Measurements from ENCODE around the gene OTOS.

Gene OTOS

GRCh38 chr2:240129311-240129710 lies 11.1 kb downstream of the OTOS start:
- H3K9ac ChIP-seq (ENCODE audit: low read length), result no peak overlapping the region
- H3K27ac ChIP-seq (ENCODE audit: low read depth, low read length), result no peak overlapping the region
- no peak overlapping the region for H3K4me3 ChIP-seq (ENCODE audit: low read length)
- H3K27me3 ChIP-seq (ENCODE audit: control insufficient read depth, insufficient read depth, low read length), result no peaks in the 10 kb centered on the region
- H3K4me1 ChIP-seq (ENCODE audit: control insufficient read depth, insufficient read depth, low read length), result no peaks in the 10 kb centered on the region
- peaks cover 33% of the 10 kb centered on the region for H3K36me3 ChIP-seq (ENCODE audit: control insufficient read depth, insufficient read depth, low read length)

DNA sequence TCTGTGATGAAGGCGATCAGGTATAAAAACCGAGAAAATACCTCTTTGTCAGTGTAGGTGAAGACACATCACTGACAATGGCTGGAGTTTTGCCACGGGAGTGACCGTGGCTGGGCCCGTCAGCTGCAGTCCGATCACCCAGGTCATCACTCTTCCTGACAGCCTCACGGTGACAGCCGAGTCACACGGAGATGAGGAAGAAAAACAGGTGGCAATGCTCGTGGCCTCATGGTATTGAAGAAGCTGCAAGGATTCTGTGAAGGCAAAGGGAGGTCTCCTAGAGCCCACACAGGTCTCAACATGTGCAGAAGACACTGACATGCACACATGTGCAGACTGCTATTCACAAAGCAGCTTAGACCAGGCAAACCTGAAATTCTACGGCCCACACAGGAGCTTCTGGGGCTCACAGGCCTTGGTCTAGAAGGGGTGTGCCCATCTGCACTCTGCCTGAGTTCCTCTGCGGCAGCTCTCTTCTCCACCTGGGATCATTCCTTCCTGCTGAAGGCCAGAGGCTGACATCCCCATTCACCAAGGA lies 11.8 kb downstream of the OTOS start:
- no peak overlapping the region for H3K27ac ChIP-seq (ENCODE audit: low read depth, low read length)
- peaks cover 33% of the 10 kb centered on the region for H3K36me3 ChIP-seq (ENCODE audit: control insufficient read depth, insufficient read depth, low read length)
- no peak overlapping the region for H3K4me3 ChIP-seq (ENCODE audit: low read length)
- H3K27me3 ChIP-seq (ENCODE audit: control insufficient read depth, insufficient read depth, low read length), result no peaks in the 10 kb centered on the region
- no peaks in the 10 kb centered on the region for H3K4me1 ChIP-seq (ENCODE audit: control insufficient read depth, insufficient read depth, low read length)
- no peak overlapping the region for H3K9ac ChIP-seq (ENCODE audit: low read length)

GRCh38 chr2:240127911-240128607 lies 12.4 kb downstream of the OTOS start:
- Histone ChIP-seq H3K36me3 (ENCODE audit: control insufficient read depth, insufficient read depth, low read length) (peaks cover 33% of the 10 kb centered on the region), H3K4me3 (ENCODE audit: low read length) (no peak overlapping the region), H3K27ac (ENCODE audit: low read depth, low read length) (no peak overlapping the region), H3K4me1 (ENCODE audit: control insufficient read depth, insufficient read depth, low read length) (no peaks in the 10 kb centered on the region), H3K27me3 (ENCODE audit: control insufficient read depth, insufficient read depth, low read length) (no peaks in the 10 kb centered on the region), H3K9ac (ENCODE audit: low read length) (no peak overlapping the region)

DNA sequence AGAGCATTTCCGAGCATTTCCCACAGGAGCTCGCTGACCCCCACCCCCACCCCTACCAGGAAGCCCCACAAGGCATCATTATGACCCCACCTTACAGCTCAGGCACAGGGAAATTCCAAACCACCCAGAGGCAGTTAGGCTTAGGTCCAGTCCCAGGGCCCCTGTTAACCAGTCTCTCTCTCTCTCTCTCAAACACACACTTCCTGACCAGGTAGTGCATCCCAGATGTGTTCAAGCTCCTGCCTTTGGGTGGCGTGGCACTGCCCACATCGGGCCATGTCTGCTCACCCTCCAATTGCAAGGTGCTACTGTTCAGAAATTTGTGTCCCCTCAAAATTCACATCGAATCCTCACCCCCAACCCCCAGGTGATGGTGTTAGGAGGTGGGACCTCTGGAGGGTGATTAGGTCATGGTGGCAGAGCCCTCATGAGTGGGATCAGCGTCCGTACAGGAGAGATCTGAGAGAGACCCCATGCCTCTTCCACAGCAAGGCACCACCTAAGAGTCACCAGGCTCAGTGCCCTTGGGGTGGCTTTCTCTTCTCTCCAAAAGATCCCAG lies 13.2 kb downstream of the OTOS start:
- Histone ChIP-seq H3K4me1 (ENCODE audit: control insufficient read depth, insufficient read depth, low read length) (no peaks in the 10 kb centered on the region), H3K9ac (ENCODE audit: low read length) (no peak overlapping the region), H3K27ac (ENCODE audit: low read depth, low read length) (no peak overlapping the region), H3K4me3 (ENCODE audit: low read length) (no peak overlapping the region), H3K27me3 (ENCODE audit: control insufficient read depth, insufficient read depth, low read length) (no peaks in the 10 kb centered on the region), H3K36me3 (ENCODE audit: control insufficient read depth, insufficient read depth, low read length) (peaks cover 33% of the 10 kb centered on the region)

- no peak overlapping the region for H3K27ac ChIP-seq (ENCODE audit: low read depth, low read length)
- no peak overlapping the region for H3K4me3 ChIP-seq (ENCODE audit: low read length)
- no peaks in the 10 kb centered on the region for H3K27me3 ChIP-seq (ENCODE audit: control insufficient read depth, insufficient read depth, low read length)
- H3K9ac ChIP-seq (ENCODE audit: low read length), result no peak overlapping the region
- peaks cover 28% of the 10 kb centered on the region for H3K36me3 ChIP-seq (ENCODE audit: control insufficient read depth, insufficient read depth, low read length)
- H3K4me1 ChIP-seq (ENCODE audit: control insufficient read depth, insufficient read depth, low read length), result no peaks in the 10 kb centered on the region
These were observed 13.7 kb downstream of the OTOS start for GRCh38 chr2:240126731-240127130.

DNA sequence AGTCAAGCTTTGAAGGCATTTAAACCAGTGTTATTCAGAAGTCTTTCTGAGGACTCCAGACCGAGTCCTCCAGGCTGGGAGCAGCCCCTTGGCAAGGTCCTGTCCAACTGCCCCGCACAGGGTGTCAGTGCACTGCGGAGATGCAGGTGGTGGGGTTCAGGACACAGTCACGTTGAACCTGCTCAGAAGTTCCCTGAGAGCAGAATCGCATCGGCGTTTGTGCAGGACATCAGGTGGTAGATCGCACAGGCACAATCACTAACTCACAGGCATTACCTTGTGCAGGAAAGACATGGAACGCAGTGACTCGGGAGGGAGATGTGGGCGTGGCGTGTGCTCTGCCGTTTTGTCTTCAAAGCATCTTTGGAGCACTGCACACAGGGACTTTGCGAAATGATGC lies 14.7 kb downstream of the OTOS start:
- Histone ChIP-seq H3K9ac (ENCODE audit: low read length) (no peak overlapping the region), H3K36me3 (ENCODE audit: control insufficient read depth, insufficient read depth, low read length) (peaks cover 25% of the 10 kb centered on the region), H3K4me3 (ENCODE audit: low read length) (no peak overlapping the region), H3K27ac (ENCODE audit: low read depth, low read length) (no peak overlapping the region), H3K27me3 (ENCODE audit: control insufficient read depth, insufficient read depth, low read length) (no peaks in the 10 kb centered on the region), H3K4me1 (ENCODE audit: control insufficient read depth, insufficient read depth, low read length) (no peaks in the 10 kb centered on the region)

GRCh38 chr2:240124651-240125030 lies 15.8 kb downstream of the OTOS start:
- Histone ChIP-seq H3K9ac (ENCODE audit: low read length) (no peak overlapping the region), H3K4me3 (ENCODE audit: low read length) (no peak overlapping the region), H3K36me3 (ENCODE audit: control insufficient read depth, insufficient read depth, low read length) (peaks cover 14% of the 10 kb centered on the region), H3K27ac (ENCODE audit: low read depth, low read length) (no peak overlapping the region), H3K27me3 (ENCODE audit: control insufficient read depth, insufficient read depth, low read length) (no peaks in the 10 kb centered on the region), H3K4me1 (ENCODE audit: control insufficient read depth, insufficient read depth, low read length) (no peaks in the 10 kb centered on the region)

DNA sequence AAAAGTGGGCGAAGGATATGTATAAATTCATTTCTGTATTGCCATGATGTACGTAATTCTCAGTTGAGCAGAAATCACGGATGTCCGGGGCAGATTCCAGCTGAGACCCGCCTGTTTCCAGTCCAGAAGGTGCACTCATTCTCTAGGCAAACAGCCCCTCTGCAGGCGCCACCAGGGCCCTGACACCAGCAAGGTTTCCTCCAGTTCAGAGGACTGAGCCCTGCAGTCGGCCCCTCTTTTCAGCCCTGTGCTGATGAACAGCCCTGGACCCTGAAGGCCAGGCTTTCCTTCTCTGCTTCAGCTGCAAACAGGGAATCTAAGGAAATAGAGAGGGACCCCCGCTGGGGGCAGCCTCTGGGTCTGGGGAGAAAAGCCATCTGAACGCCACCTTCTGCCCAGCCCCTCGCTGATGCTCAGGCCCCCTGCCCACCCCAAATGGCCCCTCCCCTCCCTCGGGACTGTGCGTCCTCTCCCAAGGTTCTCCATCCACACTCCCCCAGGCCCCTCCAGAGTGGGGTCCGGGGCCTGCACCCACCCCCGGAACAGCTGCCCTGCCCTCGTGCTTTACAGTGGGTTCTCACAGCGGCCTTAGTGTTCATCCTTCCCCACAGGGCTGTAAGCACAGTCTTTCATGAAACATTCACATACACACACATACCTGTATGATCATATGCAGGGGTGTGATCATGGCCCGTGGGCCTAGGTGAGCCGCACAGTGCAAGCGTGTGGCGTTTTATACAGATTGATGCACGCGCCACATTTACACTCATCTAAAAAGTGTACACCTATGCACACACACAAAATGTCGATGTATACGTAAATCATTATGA lies 16.4 kb downstream of the OTOS start:
- no peaks in the 10 kb centered on the region for H3K27me3 ChIP-seq (ENCODE audit: control insufficient read depth, insufficient read depth, low read length)
- peaks cover 12% of the 10 kb centered on the region for H3K36me3 ChIP-seq (ENCODE audit: control insufficient read depth, insufficient read depth, low read length)
- H3K4me1 ChIP-seq (ENCODE audit: control insufficient read depth, insufficient read depth, low read length), result no peaks in the 10 kb centered on the region
- H3K9ac ChIP-seq (ENCODE audit: low read length), result no peak overlapping the region
- no peak overlapping the region for H3K4me3 ChIP-seq (ENCODE audit: low read length)
- no peak overlapping the region for H3K27ac ChIP-seq (ENCODE audit: low read depth, low read length)

- Histone ChIP-seq H3K36me3 (ENCODE audit: control insufficient read depth, insufficient read depth, low read length) (no peaks in the 10 kb centered on the region), H3K4me3 (ENCODE audit: low read length) (no peak overlapping the region), H3K27me3 (ENCODE audit: control insufficient read depth, insufficient read depth, low read length) (no peaks in the 10 kb centered on the region)
These were observed 18.8 kb downstream of the OTOS start for GRCh38 chr2:240121675-240122074.

GRCh38 chr2:240121190-240121589 lies 19.3 kb downstream of the OTOS start:
- Histone ChIP-seq H3K4me1 (ENCODE audit: control insufficient read depth, insufficient read depth, low read length) (no peaks in the 10 kb centered on the region), H3K27me3 (ENCODE audit: control insufficient read depth, insufficient read depth, low read length) (no peaks in the 10 kb centered on the region), H3K36me3 (ENCODE audit: control insufficient read depth, insufficient read depth, low read length) (no peaks in the 10 kb centered on the region), H3K9ac (ENCODE audit: low read length) (no peak overlapping the region), H3K4me3 (ENCODE audit: low read length) (no peak overlapping the region), H3K27ac (ENCODE audit: low read depth, low read length) (no peak overlapping the region)

More at GRCh38 chr2:240121675-240122074, 18.8 kb downstream of the OTOS start:
- H3K9ac ChIP-seq (ENCODE audit: low read length), result no peak overlapping the region
- H3K4me1 ChIP-seq (ENCODE audit: control insufficient read depth, insufficient read depth, low read length), result no peaks in the 10 kb centered on the region
- H3K27ac ChIP-seq (ENCODE audit: low read depth, low read length), result no peak overlapping the region

DNA sequence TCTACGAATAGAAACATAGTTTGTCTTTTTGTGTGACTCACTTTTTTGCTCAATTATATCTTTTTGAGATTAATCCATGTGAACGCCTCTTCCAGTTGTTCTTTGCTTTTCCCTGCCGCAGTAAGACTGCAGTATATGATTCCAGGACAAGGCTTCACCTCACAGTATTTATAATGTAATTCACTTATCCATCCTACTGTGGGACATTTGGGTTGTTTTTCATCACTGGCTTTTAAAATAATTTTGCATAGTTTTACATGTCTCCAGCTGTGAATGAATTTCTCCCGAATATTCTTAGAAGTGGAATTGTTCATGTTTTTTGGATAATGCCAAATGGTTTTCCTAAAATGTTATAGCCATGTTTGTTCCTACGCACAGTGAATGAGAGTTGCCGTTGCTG lies 26.2 kb downstream of the OTOS start:
- H3K9ac ChIP-seq (ENCODE audit: low read length), result no peak overlapping the region
- H3K4me3 ChIP-seq (ENCODE audit: low read length), result no peak overlapping the region
- H3K27me3 ChIP-seq (ENCODE audit: control insufficient read depth, insufficient read depth, low read length), result peaks cover 3% of the 10 kb centered on the region
- no peaks in the 10 kb centered on the region for H3K4me1 ChIP-seq (ENCODE audit: control insufficient read depth, insufficient read depth, low read length)
- no peak overlapping the region for H3K27ac ChIP-seq (ENCODE audit: low read depth, low read length)
- no peaks in the 10 kb centered on the region for H3K36me3 ChIP-seq (ENCODE audit: control insufficient read depth, insufficient read depth, low read length)

DNA sequence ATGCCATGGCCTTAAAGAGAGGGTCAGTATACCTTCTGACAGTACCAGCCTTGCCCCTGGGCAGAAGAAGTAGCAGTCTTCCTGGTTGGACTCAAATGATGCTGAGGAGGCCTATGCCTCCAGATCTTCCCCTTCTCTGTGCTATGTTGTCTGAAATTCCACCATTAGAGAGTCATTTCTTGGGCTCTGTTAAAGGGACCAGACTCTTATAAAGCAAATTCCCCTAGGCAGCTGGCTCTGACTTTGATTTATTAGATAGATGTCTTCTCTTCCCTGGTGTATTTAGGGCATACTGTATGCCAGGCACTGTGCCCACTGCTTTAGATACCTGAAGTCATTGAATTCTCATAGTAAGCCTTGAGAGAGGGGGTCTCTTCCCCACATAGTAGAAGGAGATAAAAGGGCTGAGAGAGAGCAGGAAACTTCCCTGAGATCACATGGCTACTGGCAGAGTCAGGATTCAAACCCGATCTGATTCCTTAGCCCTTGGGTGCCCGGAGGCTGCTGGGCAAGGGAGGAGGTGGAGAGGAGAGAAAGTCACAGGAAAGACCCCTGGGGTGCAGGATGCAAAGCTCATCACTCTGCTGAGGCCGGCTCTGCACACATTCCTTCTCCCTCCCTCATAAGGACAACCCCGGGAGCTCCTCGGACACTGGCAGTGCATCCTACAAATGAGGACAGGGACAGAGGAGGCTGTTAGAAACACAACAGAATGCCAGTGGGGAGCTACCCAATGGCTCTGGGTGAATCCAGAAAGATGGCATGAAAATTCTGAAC lies 27.4 kb downstream of the OTOS start:
- no peak overlapping the region for H3K4me3 ChIP-seq (ENCODE audit: low read length)
- H3K4me1 ChIP-seq (ENCODE audit: control insufficient read depth, insufficient read depth, low read length), result no peaks in the 10 kb centered on the region
- H3K27me3 ChIP-seq (ENCODE audit: control insufficient read depth, insufficient read depth, low read length), result peaks cover 3% of the 10 kb centered on the region
- no peak overlapping the region for H3K27ac ChIP-seq (ENCODE audit: low read depth, low read length)
- no peaks in the 10 kb centered on the region for H3K36me3 ChIP-seq (ENCODE audit: control insufficient read depth, insufficient read depth, low read length)
- H3K9ac ChIP-seq (ENCODE audit: low read length), result no peak overlapping the region

Data from rectal smooth muscle tissue (tissue), 1 donor.